Cortex of kidney (tissue), 1 donor: Measurements from ENCODE around the gene GPRIN1.
"Not testable (repeated sequence)": the region's sequence is repeated elsewhere in the genome, so short reads cannot be mapped to it uniquely, and the experiment has no call there.

Experiments used
- DNase-seq: peaks from one replicate; lab custom pipeline; 2025; lab: John Stamatoyannopoulos, UW

Gene GPRIN1

DNA sequence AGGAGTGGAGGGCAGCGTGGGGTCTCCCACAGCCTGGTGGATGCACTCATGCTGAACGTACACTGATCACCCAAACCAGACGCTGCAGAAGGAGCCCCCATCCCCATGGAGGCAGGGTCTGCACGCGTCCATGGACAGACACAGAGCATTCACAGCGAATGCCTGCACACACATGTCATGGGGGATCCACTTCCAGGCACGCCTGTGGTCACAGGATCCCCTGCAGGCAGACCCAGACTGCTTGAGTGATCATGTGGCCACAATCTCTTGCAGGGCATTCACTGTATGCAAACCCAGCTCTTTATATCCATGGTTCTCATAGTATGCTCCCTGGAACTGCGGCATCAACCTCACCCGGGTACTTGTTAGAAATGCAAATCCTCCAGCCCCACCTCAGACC, 15.0 kb upstream of the GPRIN1 start:
- no peak for DNase-seq

DNA sequence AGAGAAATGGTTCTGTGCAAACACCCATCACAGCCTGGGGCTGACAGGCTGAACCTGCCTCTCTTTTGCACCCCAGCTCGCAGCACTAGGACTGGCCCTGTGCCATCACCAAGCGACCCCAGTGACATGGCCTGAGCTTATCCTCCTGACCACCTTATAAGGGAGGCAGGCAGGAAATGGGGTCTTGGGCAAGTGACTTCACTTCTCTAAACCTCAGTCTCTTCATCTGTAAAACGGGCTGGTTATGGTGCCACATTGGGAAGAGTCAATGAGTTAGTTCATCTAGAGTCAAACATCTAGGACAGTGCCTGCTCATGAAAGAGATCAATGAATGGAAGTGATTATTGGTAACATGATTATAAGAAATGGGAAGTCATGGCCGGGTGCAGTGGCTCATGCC, 14.2 kb upstream of the GPRIN1 start:
- DNase-seq: no peak

DNA sequence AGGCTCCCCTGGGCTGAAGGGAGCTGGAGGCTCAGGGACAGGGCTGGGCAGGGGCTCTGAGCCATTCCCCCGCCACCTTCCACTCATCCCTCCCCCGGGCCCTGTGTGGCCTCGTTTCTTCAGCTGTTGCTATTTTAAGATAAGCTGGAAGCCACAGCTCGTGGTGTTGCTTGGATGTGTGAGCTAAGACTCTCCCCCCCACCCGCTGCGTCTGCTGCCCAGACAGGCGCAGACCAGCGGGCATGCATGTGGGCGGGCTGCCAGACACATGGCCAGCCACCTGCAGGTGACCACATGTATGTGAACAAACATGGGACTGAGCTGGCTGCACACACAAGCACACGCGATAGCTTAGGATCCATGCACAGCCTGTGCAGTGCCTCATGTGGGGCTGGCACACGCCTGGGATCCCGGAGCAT, 11.7 kb upstream of the GPRIN1 start:
- DNase-seq: no peak

DNA sequence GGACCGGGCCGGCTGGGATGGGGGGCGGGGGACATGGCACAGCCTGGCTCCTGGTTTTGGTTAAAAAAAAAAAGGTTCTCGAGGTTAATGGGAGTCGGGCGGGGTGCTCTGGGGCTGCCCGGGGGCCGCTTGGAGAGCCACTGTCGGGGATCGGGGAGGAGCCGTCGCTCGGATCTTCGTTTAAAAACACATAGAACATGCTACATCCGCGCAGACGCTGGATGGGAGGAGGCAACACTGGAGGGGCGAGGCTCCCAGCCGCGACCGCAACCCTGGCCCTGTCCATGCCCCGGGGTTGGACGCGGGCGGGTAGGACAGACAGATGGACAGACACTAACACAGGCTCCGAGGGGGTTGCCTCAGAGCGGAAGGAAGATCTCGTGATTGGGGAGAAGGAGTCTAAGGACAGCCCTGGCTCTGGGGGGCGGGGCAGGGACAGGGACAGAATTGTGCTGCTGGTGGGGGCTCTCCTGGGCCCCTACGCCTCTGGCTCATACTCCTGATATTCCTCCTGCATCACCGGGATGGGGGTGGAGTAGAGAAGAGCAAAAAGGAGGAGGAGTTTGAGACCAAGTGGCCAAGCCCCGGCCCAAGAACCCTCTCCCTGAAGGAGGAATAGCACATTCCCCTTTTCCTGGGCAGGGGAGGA, 10.5 kb upstream of the GPRIN1 start:
- DNase-seq: no peak

DNA sequence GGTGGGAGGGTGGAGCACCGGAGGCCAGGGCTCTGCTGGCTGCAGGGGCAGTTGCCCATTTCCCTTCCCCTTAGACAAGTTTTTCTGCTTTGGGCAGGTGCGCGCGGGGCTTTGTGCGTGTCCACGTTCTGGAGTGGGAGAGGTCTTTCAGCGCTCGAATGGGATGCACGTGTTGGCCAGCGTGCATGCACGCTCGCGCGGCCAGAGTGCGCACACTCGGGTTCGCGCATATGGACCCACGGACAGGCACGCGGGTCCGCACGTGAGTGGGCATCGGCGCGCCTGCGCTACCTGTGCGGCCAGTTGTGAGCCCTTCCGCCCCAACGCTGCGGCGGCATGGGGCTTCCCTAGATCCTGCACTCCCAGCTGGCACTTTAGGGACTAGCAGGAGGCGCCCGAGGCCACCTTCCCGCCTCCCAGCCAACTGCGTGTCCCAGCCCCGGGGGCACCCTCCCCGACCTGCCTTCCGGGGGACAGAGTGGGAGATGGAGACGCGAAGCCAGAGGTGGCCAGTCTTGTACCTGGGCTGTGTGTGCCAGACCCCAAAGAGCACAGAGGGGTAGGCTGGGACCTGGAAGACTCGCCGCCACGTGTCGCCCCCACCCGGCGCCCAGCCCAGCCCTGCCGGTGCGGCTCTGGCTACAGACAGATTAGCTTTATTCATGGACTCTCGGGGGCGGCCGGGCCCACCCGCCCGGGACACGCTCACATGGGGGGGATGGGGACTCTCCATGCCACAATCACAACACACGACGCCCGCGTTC, 9.8 kb upstream of the GPRIN1 start:
- no peak for DNase-seq

DNA sequence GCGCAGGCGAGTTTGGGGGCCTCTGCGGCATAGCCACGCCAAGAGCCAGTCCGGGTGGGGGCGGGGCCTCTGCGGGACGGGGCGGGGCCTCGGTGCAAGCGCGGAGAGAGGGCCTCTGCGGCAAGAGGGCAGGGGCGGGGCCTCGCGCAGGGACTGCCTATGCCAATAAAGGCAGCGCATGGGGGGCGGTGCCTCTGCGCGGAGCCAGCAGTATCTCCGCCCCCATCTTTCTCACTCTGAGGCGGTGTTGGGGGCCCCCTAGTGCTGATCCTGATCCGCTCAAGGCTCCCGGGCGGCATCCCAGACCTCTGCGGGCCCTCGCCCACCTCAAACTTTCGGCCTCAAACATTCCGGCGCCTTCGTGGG, 9.2 kb upstream of the GPRIN1 start:
- no peak for DNase-seq

DNA sequence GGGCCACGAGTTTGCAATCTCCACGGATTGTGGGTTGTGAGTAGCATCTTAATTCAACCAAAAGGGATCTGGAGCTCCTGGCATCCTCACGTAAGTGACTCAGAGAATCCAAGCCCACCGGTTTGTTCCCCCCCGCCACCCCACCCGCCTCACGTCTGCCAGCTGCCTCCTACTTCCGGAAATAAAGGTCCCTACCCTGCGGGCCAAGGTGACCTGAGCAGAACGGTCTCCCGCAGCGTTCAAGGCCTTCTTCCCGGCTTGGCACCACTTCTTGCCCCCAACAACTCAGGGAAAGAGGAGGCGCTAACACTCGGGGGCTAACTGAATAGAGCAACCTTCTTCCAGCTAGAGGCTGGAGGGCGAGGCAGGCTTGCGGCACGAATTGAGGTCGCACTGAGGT, 8.8 kb upstream of the GPRIN1 start:
- DNase-seq: no peak

DNA sequence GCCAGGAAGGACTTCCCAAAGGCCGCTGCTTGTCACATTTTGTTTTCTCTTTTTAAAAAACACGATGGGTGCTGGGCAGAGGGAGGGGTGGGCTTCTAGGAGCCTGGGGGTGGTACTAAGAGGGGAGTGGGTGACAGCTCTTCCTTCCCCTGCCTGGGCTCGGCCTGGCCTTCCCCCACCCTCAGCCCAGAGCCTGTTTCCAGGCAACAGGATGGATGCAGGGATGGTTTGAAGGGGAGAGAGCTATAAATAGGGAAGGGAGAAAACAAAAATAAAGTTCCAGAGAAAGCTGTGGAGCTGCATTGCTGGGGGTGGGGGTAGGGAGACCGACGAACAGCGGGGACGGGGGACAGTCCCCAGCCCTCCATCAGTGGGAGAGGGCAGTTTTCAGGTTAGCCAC, 6.6 kb upstream of the GPRIN1 start:
- no peak for DNase-seq

DNA sequence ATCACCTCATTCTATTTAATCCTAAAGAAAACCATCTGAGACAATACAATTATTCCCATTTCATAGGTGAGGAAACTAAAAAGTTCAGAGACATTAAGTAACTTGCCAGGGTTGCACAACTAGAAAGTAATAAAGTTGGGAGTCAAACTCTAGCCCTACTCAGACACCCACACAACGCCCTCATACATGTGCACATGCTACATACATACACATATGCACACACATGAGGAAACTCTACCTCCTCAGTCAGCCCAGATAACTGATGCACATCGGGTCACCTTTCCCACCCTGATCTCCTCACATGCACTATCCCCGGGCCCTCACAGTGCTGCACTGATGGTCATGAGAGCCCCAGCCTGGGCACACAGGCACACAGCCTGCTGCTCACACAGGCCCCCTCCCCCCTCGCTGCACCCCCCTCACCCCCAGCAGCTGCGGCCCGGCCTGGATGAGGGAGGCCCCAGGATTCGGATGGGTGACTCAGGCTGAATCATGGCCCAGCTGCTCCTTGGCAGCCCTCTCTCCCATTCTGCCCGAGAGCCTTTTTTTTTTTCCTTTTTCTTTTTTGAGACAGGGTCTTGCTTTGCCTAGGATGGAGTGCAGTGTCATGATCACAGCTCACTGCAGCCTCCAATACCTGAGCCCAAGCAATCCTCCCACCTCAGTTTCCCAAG, 5.0 kb upstream of the GPRIN1 start:
- no peak for DNase-seq

DNA sequence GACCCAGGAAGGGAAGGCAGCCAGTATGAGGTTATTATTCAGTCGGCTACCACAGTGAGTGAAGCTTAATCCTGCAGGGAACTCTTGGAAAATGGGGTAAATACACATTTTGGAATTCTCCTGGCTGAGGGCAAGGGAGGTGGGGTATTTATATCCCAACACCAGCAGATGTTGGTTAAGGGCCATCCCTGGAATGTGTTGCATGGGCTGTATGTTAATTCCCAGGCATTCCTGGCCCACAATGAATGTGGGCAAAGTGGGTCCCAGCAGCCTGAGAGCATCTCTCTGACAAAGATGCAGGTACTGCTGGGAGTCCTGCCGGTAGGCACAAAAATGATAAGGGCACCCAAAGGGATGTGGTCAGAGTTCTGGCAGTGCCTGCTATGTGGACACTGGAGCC, 2.9 kb upstream of the GPRIN1 start:
- DNase-seq: no peak

DNA sequence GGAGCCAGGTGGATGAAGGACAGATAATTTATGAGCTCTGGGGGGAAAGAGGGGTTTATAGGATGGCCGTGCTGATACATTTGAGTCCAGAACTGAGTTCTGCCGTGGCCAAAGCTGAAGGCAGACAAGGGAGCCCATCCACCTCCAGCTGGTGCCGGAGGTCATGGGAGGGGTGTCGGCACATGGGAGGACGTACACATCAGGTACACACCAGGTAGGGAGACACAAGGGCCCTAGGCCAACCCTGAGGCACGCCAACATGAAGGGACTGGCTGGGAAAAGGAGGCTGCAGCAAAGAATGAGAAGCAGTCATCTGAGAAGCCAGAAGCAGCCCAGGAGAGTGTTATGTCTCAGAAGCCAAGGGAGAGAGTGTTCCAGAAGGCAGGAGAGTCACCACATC, 2.1 kb upstream of the GPRIN1 start:
- DNase-seq: no peak

DNA sequence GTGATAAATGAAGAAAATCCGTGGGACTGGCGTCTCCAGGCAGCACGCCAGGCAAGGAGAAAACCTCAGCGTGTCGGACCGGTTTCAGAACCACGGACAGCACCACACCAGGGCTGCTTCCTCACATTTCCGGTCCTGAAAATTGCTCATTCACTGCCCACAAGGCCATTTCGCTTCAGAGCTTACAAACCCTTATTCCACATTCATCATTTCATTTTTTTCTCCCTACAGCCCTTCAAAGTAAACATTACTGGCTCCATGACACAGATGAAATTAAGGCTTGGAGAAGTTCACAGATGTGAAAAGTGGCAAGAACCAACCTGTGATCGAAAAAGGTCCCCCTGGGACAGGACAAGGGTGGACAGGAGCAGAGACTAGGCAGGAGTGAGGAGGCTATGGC, 1.5 kb upstream of the GPRIN1 start:
- DNase-seq: no peak

DNA sequence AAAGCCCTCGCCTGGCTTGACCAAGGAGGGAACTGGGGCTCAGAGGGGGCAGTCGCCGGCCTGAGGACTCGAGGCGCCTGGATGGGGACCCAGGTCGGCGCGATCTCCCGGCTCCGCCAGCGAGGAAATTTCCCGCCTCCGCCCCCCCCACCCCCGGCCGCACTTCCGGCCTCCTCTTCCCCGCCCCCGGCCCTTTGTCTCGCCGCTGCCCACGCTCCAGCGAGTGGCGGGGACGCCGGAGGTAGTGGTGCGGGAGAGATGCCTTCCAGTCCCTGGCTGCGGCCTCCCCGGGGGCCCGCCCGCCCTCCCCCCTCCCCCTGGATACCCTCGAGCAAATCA, 448 bp upstream of the GPRIN1 start:
- DNase-seq: no peak

DNA sequence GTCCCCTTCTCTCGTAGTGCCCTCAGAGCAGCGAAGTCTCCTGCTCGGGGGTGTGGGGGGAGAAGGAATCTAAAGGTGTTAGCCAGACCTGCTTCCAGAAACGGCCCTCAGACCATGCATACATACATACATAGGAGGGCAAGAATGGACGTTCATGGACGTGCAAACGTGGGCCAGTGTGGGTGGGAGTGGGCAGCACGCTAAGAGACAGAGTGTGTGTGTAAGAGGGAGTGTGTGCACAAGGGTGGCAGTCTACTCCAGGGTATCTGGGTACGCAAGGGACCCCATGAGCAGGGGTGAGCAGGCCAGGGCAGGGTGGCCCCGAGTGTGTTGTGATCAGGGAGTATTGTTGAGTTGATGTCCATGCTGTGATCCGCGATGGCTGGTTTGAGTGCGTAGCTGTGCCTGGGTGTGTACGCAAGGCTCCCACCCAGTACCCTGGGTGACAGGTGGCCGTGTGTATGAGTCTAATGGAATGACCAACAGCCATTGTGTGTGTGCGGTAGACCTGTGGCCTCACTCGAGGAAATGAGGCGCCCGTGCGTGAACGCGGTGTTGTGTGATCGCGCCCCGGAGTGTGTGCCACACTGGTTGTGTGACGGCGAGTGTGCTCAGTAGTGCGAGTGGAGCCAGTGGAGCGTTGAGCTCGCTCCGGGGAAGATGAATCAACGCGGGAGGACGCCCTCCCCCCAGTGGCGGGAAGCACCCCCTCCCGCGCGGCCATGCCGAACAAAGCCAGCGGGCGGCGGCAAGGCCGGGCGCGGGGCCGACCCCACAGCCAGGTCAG, 826 bp downstream of the GPRIN1 start:
- DNase-seq: no peak

DNA sequence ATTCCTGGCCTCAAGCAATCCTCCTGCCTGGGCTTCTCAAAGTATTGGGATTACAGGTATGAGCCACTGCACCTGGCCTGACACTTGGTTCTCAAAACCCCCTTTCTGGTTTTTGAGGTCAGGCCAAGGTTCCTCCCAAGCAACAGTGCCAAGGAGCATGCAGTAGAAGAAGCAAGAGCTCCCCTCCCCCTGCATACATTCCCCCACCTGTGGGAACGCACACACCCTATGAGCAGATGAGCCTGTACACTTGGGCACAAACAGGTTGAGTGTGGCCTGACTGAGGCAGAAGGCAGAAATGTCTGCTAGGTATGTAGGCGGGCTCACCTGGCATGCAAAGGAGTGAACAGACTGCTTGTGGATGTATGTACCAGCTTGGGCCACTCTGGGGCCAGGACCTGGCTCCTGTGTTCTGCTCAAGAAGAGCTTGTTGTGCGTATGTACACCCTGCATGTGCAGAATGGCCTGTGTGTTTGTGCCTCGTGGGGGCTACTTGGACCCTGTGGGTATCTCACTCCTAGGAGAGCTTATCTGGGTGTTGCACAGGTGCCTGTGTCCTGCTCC, 1.7 kb downstream of the GPRIN1 start:
- no peak for DNase-seq

DNA sequence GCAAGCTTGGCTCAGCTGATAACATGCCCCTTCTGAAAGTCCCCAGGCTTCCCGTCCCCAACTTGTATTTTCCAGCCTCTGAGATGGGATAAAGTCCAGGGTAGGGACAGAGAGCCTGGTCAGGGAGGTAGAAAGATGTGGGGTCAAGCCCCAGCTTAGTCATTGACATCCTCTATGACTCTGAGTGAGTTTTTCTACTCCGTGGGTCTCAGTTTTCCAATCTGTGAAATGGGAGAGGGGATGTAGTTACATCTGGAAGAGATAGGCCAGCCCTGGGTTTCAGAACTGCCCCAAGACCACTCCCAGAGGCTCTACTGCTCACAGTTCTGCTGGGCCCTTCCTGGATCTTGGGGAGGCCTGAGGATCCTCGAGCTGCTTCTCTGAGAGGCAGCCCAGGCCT, 3.1 kb downstream of the GPRIN1 start:
- DNase-seq: no peak

DNA sequence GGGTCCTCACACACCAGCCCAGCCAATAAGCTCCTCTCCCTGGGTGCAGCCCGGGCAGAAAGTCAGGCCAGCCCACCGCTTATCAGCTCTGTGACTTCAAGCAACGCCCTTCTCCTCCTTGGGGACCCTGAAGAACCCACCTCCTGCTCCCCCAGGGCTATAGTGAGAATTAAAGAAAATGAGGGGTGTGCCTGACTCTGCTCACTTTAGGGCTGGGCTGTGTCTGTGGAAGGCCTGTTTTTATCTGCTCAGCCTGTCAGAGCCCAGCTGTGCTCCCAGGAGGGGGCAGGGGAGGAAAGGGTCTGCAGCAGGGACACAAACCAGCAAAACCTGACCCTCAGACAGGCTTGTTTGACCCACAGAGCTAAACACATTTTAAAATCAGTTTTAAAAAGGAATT, 3.9 kb downstream of the GPRIN1 start:
- DNase-seq: no peak

DNA sequence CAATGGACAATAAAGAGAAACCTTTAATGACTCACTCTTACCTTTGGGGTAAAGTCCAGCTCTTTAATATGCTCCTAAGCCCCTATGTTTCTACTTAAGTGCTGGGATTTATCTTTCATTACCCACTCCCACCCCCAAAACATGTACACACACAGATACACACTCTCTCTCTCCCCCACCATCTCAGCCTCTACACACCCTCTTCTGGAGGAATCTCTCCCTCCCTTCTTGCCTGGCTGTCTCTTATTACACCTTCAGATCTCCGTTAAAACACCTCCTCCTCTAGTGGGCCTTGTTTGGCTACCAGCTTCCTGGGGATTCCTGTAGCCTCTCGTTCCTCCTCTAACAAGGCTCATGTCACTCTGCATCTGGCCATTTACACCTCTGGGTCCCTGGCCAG, 6.9 kb downstream of the GPRIN1 start:
- no peak for DNase-seq

DNA sequence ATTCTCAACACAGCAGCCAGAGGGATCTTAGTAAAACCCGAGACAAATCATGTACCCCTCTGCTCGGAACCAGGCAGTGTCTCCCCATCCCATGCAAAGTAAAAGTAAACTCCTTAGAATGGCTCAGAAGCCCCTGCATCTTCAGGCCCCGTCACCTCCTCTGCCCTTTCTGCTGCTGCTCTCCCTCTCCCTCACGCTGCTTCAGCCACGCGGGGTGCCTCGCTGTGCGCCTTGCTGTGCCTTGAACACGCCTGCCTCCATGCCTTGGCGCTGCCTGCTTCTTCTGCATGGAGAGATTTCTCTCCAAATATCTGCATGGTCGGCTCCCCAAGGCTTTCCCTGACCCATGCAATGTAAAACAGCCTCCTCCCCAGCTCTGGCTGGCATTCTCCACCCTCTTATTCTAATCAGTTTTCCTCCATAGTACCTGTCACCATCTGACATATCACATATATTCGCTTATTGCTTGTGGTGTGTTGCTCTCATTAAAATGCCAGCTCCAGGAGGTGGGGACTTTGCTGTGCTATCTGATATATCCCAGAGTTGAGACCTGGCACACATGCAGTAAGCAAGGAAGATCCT, 8.0 kb downstream of the GPRIN1 start:
- DNase-seq: no peak

DNA sequence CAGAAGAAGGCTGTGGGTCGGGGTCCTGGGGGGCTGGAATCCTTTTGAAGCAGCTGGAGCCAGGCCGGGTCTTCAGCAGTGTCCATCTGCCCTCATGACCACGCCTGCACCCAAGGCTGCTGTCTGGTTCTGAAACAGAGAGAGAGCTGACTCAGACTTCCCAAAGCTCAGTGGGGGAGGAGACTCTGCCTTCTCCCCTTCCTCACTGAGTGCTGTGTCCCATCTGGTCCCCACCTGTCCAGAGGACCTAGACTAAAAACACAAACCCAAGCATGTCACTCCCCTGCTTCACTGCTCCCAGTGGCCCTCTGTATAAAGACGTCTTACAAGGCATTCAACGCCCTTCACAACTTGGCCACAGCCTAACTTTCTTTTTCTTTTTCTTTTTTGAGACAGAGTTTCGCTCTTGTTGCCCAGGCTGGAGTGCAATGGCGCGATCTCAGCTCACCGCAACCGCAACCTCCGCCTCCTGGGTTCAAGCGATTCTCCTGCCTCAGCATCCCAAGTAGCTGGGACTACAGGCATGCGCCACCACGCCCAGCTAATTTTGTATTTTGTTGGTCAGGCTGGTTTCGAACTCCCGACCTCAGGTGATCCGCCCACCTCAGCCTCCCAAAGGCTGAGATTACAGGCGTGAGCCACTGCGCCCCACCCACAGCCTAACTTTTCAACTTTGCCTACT, 10.1 kb downstream of the GPRIN1 start:
- DNase-seq: not testable (repeated sequence)
